ENCODE data around the gene FDXR.

GRCh38 chr17:74881073-74881472 is 8.3 kb upstream of the FDXR start:
- TF ChIP-seq YY1 (IDR thresholded peaks at IDR 0.05) (no peak), RAD21 (IDR thresholded peaks at IDR 0.05) (no peak), RXRA (IDR thresholded peaks at IDR 0.05) (no peak), REST (IDR thresholded peaks at IDR 0.05) (no peak), ZBTB33 (IDR thresholded peaks at IDR 0.05) (no peak), TAF1 (conservative IDR thresholded peaks at IDR 0.05) (no peak), FOXA2 (IDR thresholded peaks at IDR 0.05) (no peak)
- TF ChIP-seq, protein P1, sequence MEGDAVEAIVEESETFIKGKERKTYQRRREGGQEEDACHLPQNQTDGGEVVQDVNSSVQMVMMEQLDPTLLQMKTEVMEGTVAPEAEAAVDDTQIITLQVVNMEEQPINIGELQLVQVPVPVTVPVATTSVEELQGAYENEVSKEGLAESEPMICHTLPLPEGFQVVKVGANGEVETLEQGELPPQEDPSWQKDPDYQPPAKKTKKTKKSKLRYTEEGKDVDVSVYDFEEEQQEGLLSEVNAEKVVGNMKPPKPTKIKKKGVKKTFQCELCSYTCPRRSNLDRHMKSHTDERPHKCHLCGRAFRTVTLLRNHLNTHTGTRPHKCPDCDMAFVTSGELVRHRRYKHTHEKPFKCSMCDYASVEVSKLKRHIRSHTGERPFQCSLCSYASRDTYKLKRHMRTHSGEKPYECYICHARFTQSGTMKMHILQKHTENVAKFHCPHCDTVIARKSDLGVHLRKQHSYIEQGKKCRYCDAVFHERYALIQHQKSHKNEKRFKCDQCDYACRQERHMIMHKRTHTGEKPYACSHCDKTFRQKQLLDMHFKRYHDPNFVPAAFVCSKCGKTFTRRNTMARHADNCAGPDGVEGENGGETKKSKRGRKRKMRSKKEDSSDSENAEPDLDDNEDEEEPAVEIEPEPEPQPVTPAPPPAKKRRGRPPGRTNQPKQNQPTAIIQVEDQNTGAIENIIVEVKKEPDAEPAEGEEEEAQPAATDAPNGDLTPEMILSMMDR (IDR thresholded peaks at IDR 0.05; ENCODE audit: low read depth, low read length, missing input control), result no peak
- TF ChIP-seq, protein P2, sequence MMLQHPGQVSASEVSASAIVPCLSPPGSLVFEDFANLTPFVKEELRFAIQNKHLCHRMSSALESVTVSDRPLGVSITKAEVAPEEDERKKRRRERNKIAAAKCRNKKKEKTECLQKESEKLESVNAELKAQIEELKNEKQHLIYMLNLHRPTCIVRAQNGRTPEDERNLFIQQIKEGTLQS (IDR thresholded peaks at IDR 0.05), result no peak

Data from liver (tissue), 3 donors.